ENCODE results near the gene VCL. TPM values are rescaled to one million over a fixed set of nuclear protein-coding genes. Genes with fewer than 3 reads are reported as not detected.
A peak's percentile ranks its signal among the peaks of the same experiment; 100 is the strongest.

The VCL gene
- polyA plus RNA-seq, 1 donor: 120 TPM

- peak; percentile 100 for DNase-seq
These were observed 153.3 kb downstream of the VCL start, which contains the start of gene ADK for GRCh38 chr10:74150990-74151878. Gene ADK (plus strand): TSS chr10:74151221. CDS start chr10:74151279, 58 bp downstream.

- no peak for DNase-seq
These were observed 154.2 kb downstream of the VCL start for GRCh38 chr10:74151879-74152722.

- DNase-seq: no peak
These were observed 155.2 kb downstream of the VCL start for GRCh38 chr10:74153123-74153522.

GRCh38 chr10:74153676-74154075, 155.8 kb downstream of the VCL start:
- no peak for DNase-seq

- DNase-seq: no peak
These were observed 159.0 kb downstream of the VCL start for GRCh38 chr10:74156919-74157289.

GRCh38 chr10:74160013-74160412, 162.1 kb downstream of the VCL start:
- DNase-seq: no peak

GRCh38 chr10:74163319-74164068, 165.6 kb downstream of the VCL start:
- DNase-seq: no peak

- DNase-seq: no peak
These were observed 167.0 kb downstream of the VCL start for GRCh38 chr10:74164716-74165529.

- no peak for DNase-seq
These were observed 167.6 kb downstream of the VCL start for GRCh38 chr10:74165530-74165901.

- DNase-seq: no peak
These were observed 169.5 kb downstream of the VCL start for GRCh38 chr10:74167443-74167842.

Other genes with a start within 250 kb of the VCL start
- 44.8 TPM for gene CHCHD1, start 216.1 kb upstream of the VCL start, polyA plus RNA-seq (ENCODE audit: insufficient read length)
- 116 TPM for gene ZSWIM8, start 212.5 kb upstream of the VCL start, polyA plus RNA-seq (ENCODE audit: insufficient read length)
- gene NDST2, start 186.5 kb upstream of the VCL start, polyA plus RNA-seq (ENCODE audit: insufficient read length): 40.6 TPM
- 32.6 TPM for gene CAMK2G, start 123.6 kb upstream of the VCL start, polyA plus RNA-seq (ENCODE audit: insufficient read length)
- 16.1 TPM for gene PLAU, start 87.0 kb upstream of the VCL start, polyA plus RNA-seq (ENCODE audit: insufficient read length)
- gene AP3M1, start 152.7 kb downstream of the VCL start, polyA plus RNA-seq (ENCODE audit: insufficient read length): 64.3 TPM
- gene ADK, start 153.1 kb downstream of the VCL start, polyA plus RNA-seq (ENCODE audit: insufficient read length): 32.8 TPM

Measured in left kidney (tissue), 2 donors.